Myocyte (in vitro differentiated cells): ENCODE results near the gene ZMAT5. TPM values are rescaled to one million over a fixed set of nuclear protein-coding genes. Genes with fewer than 3 reads are reported as not detected.

Source experiments
- DNase-seq: peaks from one replicate; pipeline ENCODE4 v3.0.0-alpha.2; 2012; ENCODE audit warnings: low read depth
- total RNA-seq: library from RNA; depleted of rRNA; stranded (reverse); fragments of >200 nt; gene quantifications from 2 replicates; pipeline ENCODE4 v1.2.3, GENCODE V29; 2014

Gene ZMAT5
- total RNA-seq, 1 donor from 2014 or later, result 37.8 TPM

- no peak for DNase-seq
These were observed 33.9 kb downstream of the ZMAT5 start for GRCh38 chr22:29732883-29733282.

GRCh38 chr22:29731058-29731850 lies 35.6 kb downstream of the ZMAT5 start:
- DNase-seq, result no peak

GRCh38 chr22:29729161-29729560 lies 37.6 kb downstream of the ZMAT5 start:
- DNase-seq, result no peak

GRCh38 chr22:29727131-29727523 lies 39.7 kb downstream of the ZMAT5 start:
- no peak for DNase-seq

GRCh38 chr22:29726512-29727130 lies 40.2 kb downstream of the ZMAT5 start:
- no peak for DNase-seq

- no peak for DNase-seq
These were observed 40.7 kb downstream of the ZMAT5 start for GRCh38 chr22:29726106-29726505.

- no peak for DNase-seq
These were observed 42.0 kb downstream of the ZMAT5 start for GRCh38 chr22:29724843-29725242.

- DNase-seq, result no peak
These were observed 43.0 kb downstream of the ZMAT5 start for GRCh38 chr22:29723766-29724165.

GRCh38 chr22:29722587-29722986 lies 44.2 kb downstream of the ZMAT5 start:
- DNase-seq, result no peak

GRCh38 chr22:29722151-29722550 lies 44.7 kb downstream of the ZMAT5 start:
- no peak for DNase-seq

GRCh38 chr22:29720811-29721323 lies 45.9 kb downstream of the ZMAT5 start:
- DNase-seq, result no peak

- DNase-seq, result no peak
These were observed 46.7 kb downstream of the ZMAT5 start, which contains the start of gene CABP7 for GRCh38 chr22:29719899-29720645. CABP7 (plus strand) TSS chr22:29720003; CDS start chr22:29720425, 422 bp downstream.

GRCh38 chr22:29718949-29719898 lies 47.6 kb downstream of the ZMAT5 start:
- DNase-seq, result no peak

- no peak for DNase-seq
These were observed 49.0 kb downstream of the ZMAT5 start for GRCh38 chr22:29717789-29718188.

GRCh38 chr22:29716814-29717545 lies 49.8 kb downstream of the ZMAT5 start:
- DNase-seq, result peak; percentile 91

GRCh38 chr22:29715705-29716104 lies 51.1 kb downstream of the ZMAT5 start:
- no peak for DNase-seq

GRCh38 chr22:29715240-29715639 lies 51.6 kb downstream of the ZMAT5 start:
- no peak for DNase-seq

GRCh38 chr22:29713156-29713727 lies 53.6 kb downstream of the ZMAT5 start:
- DNase-seq, result no peak

GRCh38 chr22:29712119-29712518 lies 54.7 kb downstream of the ZMAT5 start:
- DNase-seq, result no peak
